NCI-H345 treated with DMSO at 0.1 percent for 48 hours (cell line): Measurements from ENCODE around the gene FAAP20.
A peak's percentile ranks its signal among the peaks of the same experiment; 100 is the strongest.

Source experiments
- DNase-seq: peaks from one replicate; lab custom pipeline; 2025; ENCODE audit not compliant: unreplicated experiment; lab: John Stamatoyannopoulos, UW

FAAP20 gene

DNA sequence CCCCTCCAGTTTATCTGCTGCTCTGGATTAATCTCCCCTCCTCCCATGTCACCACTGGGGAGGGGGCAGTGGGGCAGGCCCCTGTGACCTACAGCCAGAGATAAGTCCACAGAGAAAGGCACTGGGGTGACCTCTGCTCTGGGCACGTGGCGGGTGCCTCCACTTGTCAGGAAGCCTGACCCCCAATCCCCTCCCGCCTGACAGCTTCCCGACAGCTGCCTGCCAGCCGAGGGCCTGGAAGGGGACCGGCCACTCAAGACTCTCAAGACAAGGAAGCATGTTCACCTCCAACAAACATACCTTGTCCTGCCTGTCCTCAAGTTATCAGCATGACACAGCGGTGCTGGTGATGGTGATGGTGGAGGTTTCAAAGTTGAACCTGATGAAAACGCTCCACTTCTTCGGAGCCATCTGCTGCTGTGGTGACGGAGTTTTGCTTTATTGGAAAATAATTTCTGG, 3.2 kb upstream of the FAAP20 start:
- DNase-seq, result no peak

GRCh38 chr1:2196901-2197638, 2.5 kb upstream of the FAAP20 start:
- DNase-seq, result no peak

GRCh38 chr1:2195785-2196184, 1.2 kb upstream of the FAAP20 start:
- DNase-seq, result no peak

DNA sequence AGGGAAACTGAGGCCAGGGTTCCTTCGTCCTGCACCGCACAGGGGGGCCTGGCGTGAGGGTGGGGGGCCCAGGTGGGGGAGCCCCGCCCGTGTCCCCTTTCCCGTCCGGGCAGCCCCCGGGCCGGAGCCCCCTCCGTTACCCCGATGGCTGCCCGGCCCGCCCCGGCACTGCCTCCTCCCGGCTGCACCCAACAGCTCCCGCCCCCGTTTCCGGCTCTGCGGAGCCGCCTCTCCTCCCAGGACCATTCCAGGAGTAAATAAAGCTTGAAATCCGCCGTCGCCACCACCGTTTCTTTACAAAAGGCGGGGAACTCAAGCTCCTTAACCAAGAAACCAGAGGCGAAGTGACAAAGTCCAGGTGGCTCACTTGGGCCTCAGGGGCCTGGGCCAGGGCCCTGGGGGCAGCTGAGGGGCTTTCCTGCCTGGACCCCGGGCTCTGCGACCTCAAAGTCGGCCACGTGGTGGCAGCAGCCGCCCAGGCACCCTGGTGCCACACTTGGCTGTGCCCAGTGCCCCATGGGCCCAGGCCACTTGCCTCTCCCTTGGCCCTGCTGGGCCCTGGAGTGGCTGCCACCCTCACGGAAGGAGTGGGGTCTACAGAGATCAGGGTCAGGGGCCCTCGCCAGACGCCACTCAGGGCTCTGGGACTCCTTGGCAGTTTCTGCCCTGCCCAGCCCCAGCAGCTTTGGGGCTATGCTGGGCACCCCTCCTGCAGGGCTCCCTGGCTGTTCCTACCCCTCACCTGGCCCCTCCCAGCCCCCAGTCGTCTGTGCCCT, 514 bp upstream of the FAAP20 start:
- DNase-seq, result peak; percentile 77

- no peak for DNase-seq
These were observed 874 bp downstream of the FAAP20 start for GRCh38 chr1:2193514-2194281.

GRCh38 chr1:2192031-2192995, 2.3 kb downstream of the FAAP20 start:
- DNase-seq, result no peak

- DNase-seq, result no peak
These were observed 4.0 kb downstream of the FAAP20 start for GRCh38 chr1:2190491-2190976.

GRCh38 chr1:2189459-2190425, 4.8 kb downstream of the FAAP20 start:
- peak; percentile 84 for DNase-seq

DNA sequence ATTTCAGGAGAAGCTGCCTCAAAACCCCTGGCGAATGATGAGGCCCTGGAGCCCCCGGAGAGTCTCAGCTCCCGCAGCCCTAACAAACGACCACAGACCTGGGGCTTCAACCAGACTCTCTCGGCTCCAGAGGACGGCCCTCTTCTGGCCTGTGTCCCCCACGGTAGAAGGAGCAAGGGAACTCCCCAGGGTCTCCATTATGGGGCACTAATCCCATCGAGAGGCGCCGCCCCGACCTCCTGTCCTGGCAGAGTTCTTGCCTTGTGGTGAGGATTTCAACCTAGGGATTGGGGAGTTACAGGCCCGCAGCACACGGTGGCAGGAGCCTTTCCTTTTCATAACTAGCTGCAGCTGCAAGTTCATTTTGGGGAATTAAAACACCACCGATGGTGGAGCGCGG, 6.2 kb downstream of the FAAP20 start:
- no peak for DNase-seq

GRCh38 chr1:2187619-2188018, 7.0 kb downstream of the FAAP20 start:
- no peak for DNase-seq

DNA sequence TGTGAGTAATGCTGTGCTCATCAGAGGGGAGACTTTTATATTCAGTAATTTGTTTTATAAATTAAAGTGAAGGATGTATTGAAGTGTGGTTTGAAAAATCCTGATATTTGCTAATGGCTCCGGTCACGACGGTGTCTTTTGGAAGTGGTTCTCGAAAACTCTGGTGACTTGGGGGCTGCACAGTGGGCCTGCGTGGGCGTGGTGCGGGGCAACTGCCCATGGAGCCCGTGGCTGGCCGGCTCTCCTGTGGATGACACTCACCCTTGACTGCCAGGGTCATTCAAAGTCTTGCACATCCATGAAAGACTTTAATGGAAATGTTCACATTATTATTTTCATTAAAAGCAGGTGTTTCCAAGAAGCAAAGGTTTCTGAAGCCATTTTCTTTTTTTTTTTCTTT, 7.7 kb downstream of the FAAP20 start:
- no peak for DNase-seq

GRCh38 chr1:2185880-2186855, 8.4 kb downstream of the FAAP20 start:
- DNase-seq, result no peak

DNA sequence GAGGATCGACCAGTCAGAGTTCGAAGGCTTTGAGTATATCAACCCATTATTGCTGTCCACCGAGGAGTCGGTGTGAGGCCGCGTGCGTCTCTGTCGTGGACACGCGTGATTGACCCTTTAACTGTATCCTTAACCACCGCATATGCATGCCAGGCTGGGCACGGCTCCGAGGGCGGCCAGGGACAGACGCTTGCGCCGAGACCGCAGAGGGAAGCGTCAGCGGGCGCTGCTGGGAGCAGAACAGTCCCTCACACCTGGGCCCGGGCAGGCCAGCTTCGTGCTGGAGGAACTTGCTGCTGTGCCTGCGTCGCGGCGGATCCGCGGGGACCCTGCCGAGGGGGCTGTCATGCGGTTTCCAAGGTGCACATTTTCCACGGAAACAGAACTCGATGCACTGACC, 9.6 kb downstream of the FAAP20 start:
- DNase-seq, result no peak

- no peak for DNase-seq
These were observed 10.0 kb downstream of the FAAP20 start for GRCh38 chr1:2184531-2184930.

- no peak for DNase-seq
These were observed 10.6 kb downstream of the FAAP20 start for GRCh38 chr1:2183937-2184334.

GRCh38 chr1:2182376-2182775, 12.2 kb downstream of the FAAP20 start:
- no peak for DNase-seq

DNA sequence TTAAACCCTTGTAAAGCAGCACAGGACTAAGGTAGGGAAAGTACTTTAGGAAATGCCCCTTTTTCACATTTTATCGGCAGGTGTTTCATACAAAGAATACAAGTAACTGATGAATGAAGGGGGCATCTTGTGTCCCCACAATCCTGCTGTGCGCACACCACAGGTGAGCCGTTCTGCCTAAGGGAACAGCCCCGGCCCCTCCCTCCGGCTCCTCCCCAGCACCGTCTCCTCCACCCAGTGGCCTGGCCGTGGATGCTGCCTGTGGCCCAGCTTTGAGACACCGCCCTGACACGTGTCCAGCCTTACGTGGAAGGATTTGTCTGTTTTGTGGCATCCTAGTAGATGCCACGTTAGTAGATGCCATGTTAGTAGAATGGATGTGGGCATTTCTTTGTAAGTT, 12.8 kb downstream of the FAAP20 start:
- no peak for DNase-seq

DNA sequence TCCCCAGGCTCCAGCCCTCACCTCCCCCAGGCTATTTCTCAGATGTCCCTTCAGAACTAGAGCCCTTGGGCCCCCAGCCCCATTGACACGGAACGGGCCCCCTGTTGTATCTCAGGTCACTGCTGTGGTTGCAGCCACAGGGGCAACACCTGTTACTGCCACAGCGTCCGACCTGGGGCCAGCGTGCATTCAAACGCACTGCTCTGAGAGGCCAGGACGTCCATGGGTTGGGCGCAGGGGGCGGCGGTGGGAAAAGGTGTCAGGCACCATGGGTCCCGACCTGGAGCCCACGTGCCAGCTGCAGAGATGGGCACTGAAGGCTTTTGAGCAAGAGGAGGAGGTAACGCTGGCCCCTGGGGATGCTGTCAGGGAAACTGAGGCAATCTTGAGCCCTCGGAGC, 13.3 kb downstream of the FAAP20 start:
- DNase-seq, result no peak
